Spleen (tissue), 7 donors: Measurements from ENCODE around the gene HSPB3.

Experiments used
- POLR2A ChIP-seq, 3 donors: fragments of 450-650 bp; IDR thresholded peaks; one replicate each; pipeline ENCODE4 v1.5.1; 2017; ENCODE audit warnings: antibody characterized with exemption in 3 of 3, mild to moderate bottlenecking in 1 of 3
- POLR2AphosphoS5 ChIP-seq, 3 donors: sonication (generic); formaldehyde crosslinking; IDR thresholded peaks; one replicate each; pipeline ENCODE4 v1.5.1; 2017; ENCODE audit warnings: antibody characterized with exemption in 3 of 3
- TF ChIP-seq, protein P1 (sequence below), 11 experiments: fragments of 200-600 bp in 7 of 11; fragments of 450-650 bp in 4 of 11; sonication (generic) in 4 of 11; IDR thresholded peaks in 8 of 11; conservative IDR thresholded peaks in 3 of 11; 1 replicate in 7 of 11; 2 replicates in 4 of 11; pipeline versions ENCODE4 v1.4.0 to v1.8.0; 2016 to 2021; ENCODE audit warnings: antibody characterized with exemption in 11 of 11, inconsistent platforms in 4 of 11, mild to moderate bottlenecking in 1 of 11
- donor health status: DM: no; HTN: no; CAD: no; lungs with moderate emphysema.
- donor health status: DM: no; HTN: no; CAD: no.
- donor health status: DM: no; HTN: no; CAD: no.

DNA sequence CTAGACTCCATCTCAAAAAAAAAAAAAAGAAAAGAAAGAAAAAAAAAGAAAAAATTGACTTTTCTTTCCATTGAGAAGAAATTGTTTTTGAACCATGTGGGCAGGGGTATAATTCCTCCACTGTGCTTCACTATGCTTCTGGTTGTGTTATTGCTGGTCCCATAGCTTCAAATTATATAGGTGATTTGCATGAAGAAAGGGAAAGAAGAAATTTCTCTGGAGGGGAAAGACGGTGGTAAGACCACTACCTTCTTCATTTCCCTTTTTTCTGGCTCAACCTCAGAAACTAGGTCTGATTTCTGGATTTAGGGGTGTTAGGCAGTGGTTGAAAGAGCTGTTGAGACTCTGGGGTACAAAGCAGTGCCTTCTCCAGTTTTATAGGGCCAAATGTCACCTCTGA is 29.3 kb upstream of the HSPB3 start:
- TF ChIP-seq, protein P1, sequence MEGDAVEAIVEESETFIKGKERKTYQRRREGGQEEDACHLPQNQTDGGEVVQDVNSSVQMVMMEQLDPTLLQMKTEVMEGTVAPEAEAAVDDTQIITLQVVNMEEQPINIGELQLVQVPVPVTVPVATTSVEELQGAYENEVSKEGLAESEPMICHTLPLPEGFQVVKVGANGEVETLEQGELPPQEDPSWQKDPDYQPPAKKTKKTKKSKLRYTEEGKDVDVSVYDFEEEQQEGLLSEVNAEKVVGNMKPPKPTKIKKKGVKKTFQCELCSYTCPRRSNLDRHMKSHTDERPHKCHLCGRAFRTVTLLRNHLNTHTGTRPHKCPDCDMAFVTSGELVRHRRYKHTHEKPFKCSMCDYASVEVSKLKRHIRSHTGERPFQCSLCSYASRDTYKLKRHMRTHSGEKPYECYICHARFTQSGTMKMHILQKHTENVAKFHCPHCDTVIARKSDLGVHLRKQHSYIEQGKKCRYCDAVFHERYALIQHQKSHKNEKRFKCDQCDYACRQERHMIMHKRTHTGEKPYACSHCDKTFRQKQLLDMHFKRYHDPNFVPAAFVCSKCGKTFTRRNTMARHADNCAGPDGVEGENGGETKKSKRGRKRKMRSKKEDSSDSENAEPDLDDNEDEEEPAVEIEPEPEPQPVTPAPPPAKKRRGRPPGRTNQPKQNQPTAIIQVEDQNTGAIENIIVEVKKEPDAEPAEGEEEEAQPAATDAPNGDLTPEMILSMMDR (IDR thresholded peaks at IDR 0.05 in 8 of 11, conservative IDR thresholded peaks at IDR 0.05 in 3 of 11): no peak
- TF ChIP-seq POLR2AphosphoS5 (IDR thresholded peaks at IDR 0.05) (no peak), POLR2A (IDR thresholded peaks at IDR 0.05) (no peak)
